Loucy (cell line): ENCODE measurements around the gene ADGRB3.

Experiments used
- H2AFZ ChIP-seq: fragments of 200-600 bp; sonication (generic); 2 replicates; pipeline ENCODE4 v1.6.0; 2016; ENCODE audit warnings: antibody characterized with exemption, mild to moderate bottlenecking, low read length, moderate library complexity
- H3F3A ChIP-seq: fragments of 200-600 bp; 2 replicates; pipeline ENCODE4 v1.6.0; 2016; ENCODE audit warnings: antibody characterized with exemption, low read depth, mild to moderate bottlenecking
- H3K27me3 ChIP-seq: fragments of 200-600 bp; sonication (generic); 2 replicates; pipeline ENCODE4 v1.6.1; 2014; ENCODE audit warnings: low read length, mild to moderate bottlenecking; ENCODE audit not compliant: insufficient read depth, poor library complexity, severe bottlenecking
- H3K36me3 ChIP-seq: fragments of 200-600 bp; sonication (generic); 2 replicates; pipeline ENCODE4 v1.6.1; 2016; ENCODE audit warnings: low read length; ENCODE audit not compliant: insufficient read depth
- H3K4me1 ChIP-seq: fragments of 200-600 bp; sonication (generic); 2 replicates; pipeline ENCODE4 v1.5.1; 2014; ENCODE audit warnings: low read length, mild to moderate bottlenecking; ENCODE audit not compliant: insufficient read depth, poor library complexity, severe bottlenecking
- H3K4me2 ChIP-seq: fragments of 200-600 bp; sonication (generic); 2 replicates; pipeline ENCODE4 v1.6.0; 2014; ENCODE audit warnings: antibody characterized with exemption, low read length, low read depth, mild to moderate bottlenecking; ENCODE audit not compliant: poor library complexity, severe bottlenecking
- H3K4me3 ChIP-seq: fragments of 200-600 bp; sonication (generic); 2 replicates; pipeline ENCODE4 v1.5.1; 2014; ENCODE audit warnings: low read length, mild to moderate bottlenecking, mixed read lengths; ENCODE audit not compliant: poor library complexity, severe bottlenecking
- H3K79me2 ChIP-seq: fragments of 200-600 bp; sonication (generic); 2 replicates; pipeline ENCODE4 v1.6.1; 2014; ENCODE audit warnings: low read length; ENCODE audit not compliant: insufficient read depth
- H3K9ac ChIP-seq: fragments of 200-600 bp; sonication (generic); 2 replicates; pipeline ENCODE4 v1.6.0; 2014; ENCODE audit warnings: mild to moderate bottlenecking, low read depth, low read length, moderate library complexity; ENCODE audit not compliant: poor library complexity, severe bottlenecking
- H3K9me2 ChIP-seq: fragments of 200-600 bp; sonication (generic); replicated peaks from 2 replicates; pipeline ENCODE4 v1.6.1; 2016; ENCODE audit warnings: low read depth, low read length, mixed read lengths
- H3K9me3 ChIP-seq: fragments of 200-600 bp; sonication (generic); 2 replicates; pipeline ENCODE4 v1.6.1; 2014; ENCODE audit warnings: mild to moderate bottlenecking, antibody characterized with exemption, low read length, low read depth; ENCODE audit not compliant: insufficient read depth
- H4K20me1 ChIP-seq: fragments of 200-600 bp; sonication (generic); 2 replicates; pipeline ENCODE4 v1.6.0; 2014; ENCODE audit warnings: antibody characterized with exemption, low read length, mild to moderate bottlenecking; ENCODE audit not compliant: insufficient read depth, poor library complexity, severe bottlenecking
- CTCF ChIP-seq: fragments of 200-600 bp; sonication (generic); conservative IDR thresholded peaks from 2 replicates; pipeline ENCODE4 v1.5.1; 2014; ENCODE audit warnings: mild to moderate bottlenecking, antibody characterized with exemption, low read length
- EZH2phosphoT487 ChIP-seq: fragments of 200-600 bp; IDR thresholded peaks from 2 replicates; pipeline ENCODE4 v1.6.1; 2018; ENCODE audit warnings: antibody characterized with exemption, mild to moderate bottlenecking, moderate library complexity, borderline replicate concordance

The ADGRB3 gene

DNA sequence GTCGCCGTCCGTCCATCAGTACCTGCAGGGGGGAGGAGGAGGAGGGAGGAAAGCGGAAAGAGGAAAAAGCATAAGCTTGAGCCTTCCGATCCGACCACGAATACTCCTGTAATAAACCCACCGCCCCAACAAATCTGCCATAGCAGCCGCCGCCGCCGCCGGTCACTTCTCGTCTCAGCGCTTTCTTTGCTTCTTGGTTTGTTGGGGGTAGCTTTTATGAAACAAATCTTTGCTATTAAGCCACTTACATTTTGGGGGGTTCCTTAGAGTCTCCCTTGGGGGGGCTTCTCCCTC lies 277 bp downstream of the ADGRB3 start:
- no peaks in the 10 kb centered on the region for H3K36me3 ChIP-seq
- H3K9me2 ChIP-seq = no peaks in the 10 kb centered on the region
- H2AFZ ChIP-seq = no peak overlapping the region
- no peak overlapping the region for H3K4me3 ChIP-seq
- no peaks in the 10 kb centered on the region for H4K20me1 ChIP-seq
- no peaks in the 10 kb centered on the region for H3K9me3 ChIP-seq
- H3K4me2 ChIP-seq = no peak overlapping the region
- H3K27me3 ChIP-seq = no peaks in the 10 kb centered on the region
- H3K9ac ChIP-seq = no peak overlapping the region
- TF ChIP-seq CTCF = no peak
- H3K4me1 ChIP-seq = no peaks in the 10 kb centered on the region
- no peaks in the 10 kb centered on the region for H3K79me2 ChIP-seq
- H3F3A ChIP-seq = no peaks in the 10 kb centered on the region

GRCh38 chr6:68635706-68636513 lies 828 bp downstream of the ADGRB3 start:
- no peaks in the 10 kb centered on the region for H3K9me3 ChIP-seq
- H3K79me2 ChIP-seq = no peaks in the 10 kb centered on the region
- H3K4me1 ChIP-seq = no peaks in the 10 kb centered on the region
- no peak overlapping the region for H3K4me3 ChIP-seq
- TF ChIP-seq EZH2phosphoT487 = no peak
- no peak for TF ChIP-seq CTCF
- H3K36me3 ChIP-seq = no peaks in the 10 kb centered on the region
- H2AFZ ChIP-seq = no peak overlapping the region
- no peaks in the 10 kb centered on the region for H3K27me3 ChIP-seq
- H3F3A ChIP-seq = no peaks in the 10 kb centered on the region
- H3K4me2 ChIP-seq = no peak overlapping the region
- no peaks in the 10 kb centered on the region for H3K9me2 ChIP-seq
- no peaks in the 10 kb centered on the region for H4K20me1 ChIP-seq
- no peak overlapping the region for H3K9ac ChIP-seq

DNA sequence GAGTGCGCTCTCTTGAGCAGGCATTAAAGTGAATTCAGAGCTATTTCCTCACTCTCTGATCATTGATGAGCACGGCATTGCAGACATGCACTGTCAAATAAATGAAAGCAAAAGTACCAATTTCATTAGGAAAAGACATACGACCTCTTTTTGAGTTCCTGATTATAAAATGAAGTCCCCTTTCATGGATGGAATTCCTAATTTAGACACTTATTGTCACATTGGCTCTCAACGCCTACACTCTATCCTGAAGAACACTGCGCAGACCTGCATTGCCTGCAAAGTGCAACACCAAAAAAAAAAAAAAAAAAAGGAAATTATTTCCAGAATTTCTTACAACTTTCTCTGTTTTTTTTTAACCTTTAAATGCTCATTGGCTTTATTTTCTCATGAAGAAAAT lies 1.6 kb downstream of the ADGRB3 start:
- no peaks in the 10 kb centered on the region for H3F3A ChIP-seq
- H3K9me2 ChIP-seq = no peaks in the 10 kb centered on the region
- no peak overlapping the region for H3K9ac ChIP-seq
- TF ChIP-seq EZH2phosphoT487 = no peak
- TF ChIP-seq CTCF = no peak
- no peaks in the 10 kb centered on the region for H3K9me3 ChIP-seq
- H2AFZ ChIP-seq = no peak overlapping the region
- no peaks in the 10 kb centered on the region for H3K36me3 ChIP-seq
- H4K20me1 ChIP-seq = no peaks in the 10 kb centered on the region
- no peaks in the 10 kb centered on the region for H3K27me3 ChIP-seq
- H3K4me3 ChIP-seq = no peak overlapping the region
- no peaks in the 10 kb centered on the region for H3K79me2 ChIP-seq
- H3K4me1 ChIP-seq = no peaks in the 10 kb centered on the region
- no peak overlapping the region for H3K4me2 ChIP-seq
